H1 (cell line): ENCODE data around the gene SMARCC2. TPM values are rescaled to one million over a fixed set of nuclear protein-coding genes. Genes with fewer than 3 reads are reported as not detected.

ENCODE experiments used
- CEBPB ChIP-seq: IDR thresholded peaks from 2 replicates; pipeline ENCODE4 v1.6.1; 2012; ENCODE audit warnings: low read depth, low read length
- CHD2 ChIP-seq: IDR thresholded peaks from 2 replicates; pipeline ENCODE4 v1.6.1; 2012; ENCODE audit warnings: low read length, improper control_type of control experiment
- SIX5 ChIP-seq: IDR thresholded peaks from 2 replicates; pipeline ENCODE4 v1.6.1; 2011; ENCODE audit warnings: mild to moderate bottlenecking, low read depth, low read length
- SP1 ChIP-seq: IDR thresholded peaks from 2 replicates; pipeline ENCODE4 v1.6.1; 2011; ENCODE audit warnings: low read depth, low read length
- ZNF274 ChIP-seq: IDR thresholded peaks from 2 replicates; pipeline ENCODE4 v1.7.0; 2012; ENCODE audit warnings: low read length, borderline replicate concordance; ENCODE audit errors: extremely low read depth
- polyA plus RNA-seq, 7 experiments: library from polyadenylated mRNA; depleted of rRNA in 3 of 7; stranded (reverse) in 5 of 7; unstranded in 2 of 7; fragments of >200 nt in 5 of 7; fragments of 200-250 nt in 2 of 7; gene quantifications; 1 replicate in 5 of 7; 2 replicates in 1 of 7; 4 replicates in 1 of 7; pipeline versions ENCODE4 v1.2.1 to v1.2.3, GENCODE V29; 2011 to 2013; ENCODE audit warnings: missing spikeins in 2 of 7, mixed read lengths in 2 of 7
- total RNA-seq: library from RNA; stranded (reverse); fragmentation: NEBNext Ultra II Directional; extraction: Animal tissue kit (Norgen Biotek cat#: 25700); gene quantifications from 2 replicates; pipeline ENCODE4 v1.2.1, GENCODE V29; 2021

Gene SMARCC2
- total and polyA plus RNA-seq, 2 of the 8 experiments (the other 6 are each of a cell fraction or from before 2014, with no cell fraction given), result 33.9 to 78.5 TPM

DNA sequence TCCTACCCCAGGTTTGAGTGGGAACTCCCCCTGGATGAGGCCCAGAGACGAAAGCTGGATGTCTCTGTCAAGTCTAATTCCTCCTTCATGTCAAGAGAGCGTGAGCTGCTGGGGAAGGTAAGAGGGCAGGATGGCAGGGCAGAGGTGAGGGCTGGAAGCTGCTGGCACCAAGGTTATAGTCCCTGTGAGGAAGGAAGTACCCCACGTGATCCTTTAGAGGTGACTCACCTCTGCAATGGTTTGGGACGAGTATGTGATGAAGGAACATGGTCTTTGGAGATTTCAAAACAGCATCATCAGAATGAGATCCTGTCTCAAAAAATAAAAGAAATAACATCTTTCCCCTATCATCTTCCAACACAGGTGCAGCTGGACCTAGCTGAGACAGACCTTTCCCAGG is 46.1 kb downstream of the SMARCC2 start (continued):
- no peak for TF ChIP-seq SP1
- no peak for TF ChIP-seq SIX5
- TF ChIP-seq CHD2, result no peak
- TF ChIP-seq CEBPB, result no peak
- TF ChIP-seq ZNF274, result no peak
